A204.1 (cell line): ENCODE data around the gene REG1A.
A peak's percentile ranks its signal among the peaks of the same experiment; 100 is the strongest.

Experiments used
- FAIRE-seq: peaks from 2 replicates; lab custom pipeline; 2012; peaks lifted over from hg19 to GRCh38; lab: Jason Lieb, UNC

REG1A gene

DNA sequence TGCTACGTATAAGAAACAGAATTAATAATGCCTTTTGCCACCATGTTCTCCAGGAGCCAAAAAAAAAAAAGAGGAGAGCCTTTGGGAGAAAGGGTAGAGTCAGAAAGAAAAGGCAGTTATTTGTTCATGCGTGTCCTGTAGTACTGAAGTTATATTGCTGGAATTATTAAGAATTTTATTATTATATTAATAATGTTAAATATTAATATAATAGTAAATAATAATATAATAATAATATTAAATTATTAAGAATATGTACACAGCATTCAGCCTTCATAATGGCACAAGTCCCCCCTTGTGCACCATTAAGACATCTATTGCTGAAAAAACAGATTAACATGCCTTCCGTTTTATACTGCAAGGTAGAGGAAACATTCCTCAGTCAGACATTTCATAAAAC is 8.1 kb downstream of the REG1A start:
- no peak for FAIRE-seq

DNA sequence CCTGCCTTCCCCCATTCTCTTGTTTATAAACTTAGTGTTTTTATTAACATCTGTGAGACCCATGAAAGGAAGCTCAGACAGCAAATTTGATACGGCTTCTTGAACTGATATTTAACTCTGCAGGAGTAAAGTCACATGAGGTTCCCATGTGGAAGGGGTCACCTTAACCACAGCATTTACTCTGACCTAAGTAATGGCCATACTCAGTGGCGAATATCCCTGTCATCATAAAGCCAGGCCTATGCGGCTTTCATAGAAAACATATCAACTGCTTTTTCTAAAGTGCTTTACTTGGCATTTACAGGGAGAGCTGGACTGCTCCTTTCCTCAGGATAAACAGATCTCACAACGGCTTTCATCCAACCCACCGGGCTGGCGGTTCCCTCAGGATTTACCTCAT is 9.0 kb downstream of the REG1A start:
- no peak for FAIRE-seq

DNA sequence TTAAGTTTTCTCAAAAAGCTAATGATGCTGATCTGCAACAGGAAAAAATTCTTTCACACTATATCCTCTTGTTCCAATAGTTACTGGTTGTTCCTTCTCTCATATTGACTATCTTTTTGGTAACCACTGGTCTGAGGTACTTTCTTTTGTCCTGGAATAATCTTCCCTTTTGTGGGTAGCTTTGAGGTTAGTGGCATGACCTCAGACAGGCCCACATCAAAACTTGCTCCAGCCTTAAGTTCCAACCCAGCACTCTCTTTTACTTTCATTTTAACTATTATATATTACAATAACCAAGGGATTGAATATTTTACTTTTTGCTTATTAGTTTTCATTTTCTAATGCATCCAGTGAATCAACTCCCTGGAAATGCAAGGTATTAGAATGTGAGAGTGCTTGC is 9.5 kb downstream of the REG1A start:
- no peak for FAIRE-seq

DNA sequence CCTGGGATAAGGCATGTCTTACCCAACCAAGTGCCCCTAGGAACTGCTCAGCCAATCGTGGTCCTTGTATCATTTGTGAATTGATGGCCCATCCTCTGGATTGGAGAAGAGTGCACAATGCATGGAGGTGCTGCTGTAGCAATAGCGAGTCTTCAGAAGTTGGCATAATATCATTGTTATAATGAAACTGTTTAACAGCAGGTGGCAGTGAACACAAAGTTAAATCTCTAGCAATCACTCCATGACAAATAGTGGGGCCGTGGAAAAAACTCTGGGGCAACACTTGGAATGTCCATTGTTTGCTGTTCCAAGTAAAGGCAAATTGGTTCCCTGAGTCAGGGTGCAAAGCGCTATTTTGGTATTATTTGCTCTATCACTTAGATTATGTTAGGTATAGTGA is 11.4 kb downstream of the REG1A start:
- FAIRE-seq, result no peak

DNA sequence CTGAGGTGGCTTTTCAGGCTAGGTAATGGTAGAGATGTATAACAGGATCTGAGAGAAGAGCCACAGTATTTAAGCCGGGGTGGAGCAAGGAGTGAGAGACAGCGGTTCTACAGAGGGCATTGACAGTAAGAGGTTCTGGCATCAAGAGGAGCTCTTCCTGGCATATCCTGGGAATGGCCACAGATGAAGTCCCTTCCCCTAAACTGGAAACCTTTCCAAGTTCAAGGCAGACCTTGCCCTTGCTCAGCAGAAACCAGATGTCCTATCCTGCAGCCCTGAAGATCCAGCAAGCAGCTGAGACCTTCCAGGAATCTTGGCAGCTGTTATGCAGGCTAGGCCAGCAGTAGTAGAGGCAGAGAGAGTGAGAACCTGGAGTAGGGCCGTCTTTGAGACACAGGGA is 18.1 kb downstream of the REG1A start:
- no peak for FAIRE-seq

DNA sequence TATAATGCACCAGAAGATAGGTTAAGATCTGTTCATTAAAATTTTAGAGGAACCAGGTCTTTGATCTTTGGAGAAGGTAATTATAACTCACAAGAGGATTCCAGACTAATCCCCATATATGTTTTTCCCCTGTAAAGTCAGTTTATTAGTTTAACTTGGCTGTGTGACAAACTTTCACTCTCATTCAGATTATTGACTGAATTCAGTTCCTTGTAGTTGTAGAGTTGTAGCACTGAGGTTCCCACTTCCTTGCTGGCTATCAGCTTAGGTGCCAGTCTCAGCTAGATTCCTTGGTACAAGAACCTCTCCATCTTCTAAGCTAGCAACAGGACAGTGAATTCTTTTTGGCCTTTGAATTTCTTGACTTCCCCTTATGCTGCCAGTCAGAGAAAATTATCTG is 19.1 kb downstream of the REG1A start:
- FAIRE-seq, result no peak

DNA sequence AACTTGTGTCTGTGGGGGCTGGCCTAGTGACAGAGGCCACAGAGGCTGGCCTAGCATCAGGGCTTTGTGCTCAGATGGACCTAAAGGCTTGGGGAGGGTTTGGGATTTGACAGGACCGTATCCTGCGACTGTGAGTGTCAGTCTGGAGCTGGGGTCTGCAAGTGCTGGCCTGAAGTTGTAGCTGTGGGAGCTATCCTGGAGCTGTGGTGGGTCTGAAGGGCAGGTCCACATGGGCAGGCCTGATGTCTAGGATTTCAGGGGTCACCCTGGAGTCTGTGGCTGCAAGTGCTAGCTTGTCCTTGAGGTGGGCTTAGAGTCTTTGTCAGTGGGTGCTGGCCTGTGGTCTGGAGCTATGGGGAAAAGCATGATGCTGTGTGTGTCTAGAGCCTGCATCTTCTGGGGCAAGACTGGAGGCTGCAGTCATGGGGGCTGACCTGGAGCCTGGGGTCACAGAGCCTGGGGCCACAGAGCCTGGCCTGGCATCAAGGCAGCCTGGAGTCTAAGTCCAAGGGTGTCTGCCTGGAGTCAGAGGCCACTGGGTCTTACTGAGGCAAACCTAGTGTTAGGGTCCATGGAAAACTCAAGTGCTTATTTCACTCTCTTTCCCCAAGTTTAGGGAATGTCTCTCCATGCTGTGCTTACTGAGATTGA is 35.7 kb downstream of the REG1A start:
- no peak for FAIRE-seq

DNA sequence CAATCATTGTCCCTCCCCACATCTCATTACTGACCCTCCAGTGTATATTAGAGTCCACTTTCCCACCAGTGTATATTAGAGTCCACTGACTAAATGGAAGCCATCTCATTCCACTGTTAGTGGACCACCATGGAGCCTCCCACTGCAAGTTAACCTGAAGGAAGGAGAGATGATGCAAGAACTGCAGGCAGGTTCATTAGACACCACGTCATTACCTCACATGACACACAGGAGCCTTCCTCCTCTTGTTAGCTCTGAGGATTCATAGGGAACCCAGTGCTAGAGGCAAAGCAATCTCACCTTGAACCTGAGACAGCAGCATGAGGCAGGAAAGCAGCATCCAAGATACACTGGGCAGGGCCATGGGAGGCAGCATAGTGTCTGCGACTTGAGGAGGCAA is 38.7 kb downstream of the REG1A start:
- no peak for FAIRE-seq

DNA sequence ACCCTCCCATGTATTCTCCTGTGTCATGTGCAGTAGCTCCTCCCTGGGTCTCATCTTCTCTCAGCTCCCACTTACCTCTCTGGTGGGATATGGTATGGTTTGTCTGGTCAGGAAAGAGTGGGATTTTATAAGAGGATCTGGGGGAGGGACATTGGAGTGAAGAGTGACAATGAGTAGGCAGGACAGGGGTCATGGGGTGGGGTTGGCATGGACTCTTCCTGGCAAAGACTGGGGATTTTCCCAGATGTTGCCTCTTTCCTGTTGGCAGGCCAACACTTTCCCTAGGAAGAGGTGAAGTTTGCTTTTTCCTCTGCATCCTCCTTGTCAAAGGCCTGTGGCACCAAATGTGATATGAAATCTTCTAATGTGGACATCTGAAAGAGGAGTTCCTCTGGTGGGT is 39.4 kb downstream of the REG1A start, which contains the start of gene REG3A:
REG3A (minus strand) TSS at position 101 of the 400 bp plus-strand sequence. CDS start 348 bp downstream, outside the sequence.
- no peak for FAIRE-seq

DNA sequence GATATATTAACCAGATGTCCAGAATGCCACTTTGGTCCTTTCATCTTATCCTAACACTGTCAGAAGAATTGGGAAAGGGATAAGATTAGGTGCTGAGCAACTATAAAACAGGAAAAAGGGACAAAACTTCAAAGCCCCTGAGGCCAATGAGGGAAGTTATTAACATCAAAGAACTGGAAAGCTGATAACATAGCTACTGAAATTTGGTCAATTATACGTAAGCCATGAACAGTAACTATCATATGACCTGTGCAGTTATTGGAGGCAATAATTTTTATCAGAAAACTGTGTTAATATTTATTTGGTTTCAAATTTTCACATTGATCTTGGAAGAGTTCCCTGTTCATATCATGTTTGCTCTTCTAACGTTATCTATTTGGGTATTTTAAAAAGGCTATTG is 41.8 kb downstream of the REG1A start:
- FAIRE-seq, result no peak

DNA sequence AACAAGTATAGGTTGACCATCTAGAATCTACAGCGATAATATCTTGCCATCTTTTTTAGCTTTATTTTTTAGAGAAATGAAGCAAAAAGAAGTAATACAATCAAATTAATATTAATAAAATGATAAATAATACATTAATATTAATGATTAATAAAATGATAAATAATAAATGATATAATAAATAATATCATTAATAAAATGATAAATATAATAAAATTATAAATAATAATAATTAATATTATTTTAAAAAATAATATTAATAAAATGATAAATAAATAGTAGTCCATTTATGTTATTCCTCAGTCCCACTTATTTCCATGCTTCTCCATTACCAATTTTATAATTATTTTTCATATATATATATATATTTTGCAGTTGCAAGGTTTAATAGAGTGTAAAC is 42.5 kb downstream of the REG1A start:
- peak; percentile 97 for FAIRE-seq

DNA sequence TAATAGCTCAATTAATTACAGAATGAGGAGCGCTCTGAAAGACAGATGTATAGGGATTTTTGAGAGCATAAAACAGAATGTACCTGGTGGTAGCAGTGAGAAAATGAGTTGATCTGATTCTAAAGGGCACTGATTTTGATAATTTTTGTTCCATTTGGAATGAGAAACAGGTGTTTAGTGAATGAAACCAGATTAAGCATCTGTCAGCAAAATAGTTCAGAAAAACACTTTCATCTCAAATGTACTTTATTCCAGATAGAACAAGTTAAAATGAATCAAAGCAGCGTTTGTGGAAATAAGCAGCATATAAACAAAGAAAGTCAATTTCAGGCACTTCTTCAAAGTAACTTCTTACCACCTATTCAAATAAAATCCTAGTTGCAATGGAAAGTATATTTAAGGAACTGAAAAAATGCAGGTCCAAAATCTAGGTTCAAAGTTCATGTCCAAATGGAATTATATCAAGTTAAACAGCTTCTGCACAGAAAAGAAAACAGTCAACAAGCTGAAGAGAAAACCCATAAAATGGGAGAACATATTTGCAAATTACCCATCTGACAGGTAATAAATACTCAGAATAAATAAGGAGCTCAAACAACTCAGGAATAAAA is 51.2 kb downstream of the REG1A start:
- no peak for FAIRE-seq
